SK-N-MC (cell line): Measurements from ENCODE around the gene GAS5.

Experiments
- EZH2 ChIP-seq: fragments of 200-600 bp; sonication (generic); IDR thresholded peaks from one replicate; pipeline ENCODE4 v1.6.1; 2017; ENCODE audit warnings: antibody characterized with exemption
- POLR2AphosphoS5 ChIP-seq: IDR thresholded peaks from 2 replicates; pipeline ENCODE4 v1.6.1; 2012; ENCODE audit warnings: mild to moderate bottlenecking, low read depth, low read length, borderline replicate concordance

GRCh38 chr1:173861731-173862145 is 6.1 kb downstream of the GAS5 start:
- peak; percentile 20; the same call in 1 of the 2 replicates for TF ChIP-seq POLR2AphosphoS5
- no peak for TF ChIP-seq EZH2
